ENCODE measurements around the gene ETV5.

- TF ChIP-seq, protein P1, sequence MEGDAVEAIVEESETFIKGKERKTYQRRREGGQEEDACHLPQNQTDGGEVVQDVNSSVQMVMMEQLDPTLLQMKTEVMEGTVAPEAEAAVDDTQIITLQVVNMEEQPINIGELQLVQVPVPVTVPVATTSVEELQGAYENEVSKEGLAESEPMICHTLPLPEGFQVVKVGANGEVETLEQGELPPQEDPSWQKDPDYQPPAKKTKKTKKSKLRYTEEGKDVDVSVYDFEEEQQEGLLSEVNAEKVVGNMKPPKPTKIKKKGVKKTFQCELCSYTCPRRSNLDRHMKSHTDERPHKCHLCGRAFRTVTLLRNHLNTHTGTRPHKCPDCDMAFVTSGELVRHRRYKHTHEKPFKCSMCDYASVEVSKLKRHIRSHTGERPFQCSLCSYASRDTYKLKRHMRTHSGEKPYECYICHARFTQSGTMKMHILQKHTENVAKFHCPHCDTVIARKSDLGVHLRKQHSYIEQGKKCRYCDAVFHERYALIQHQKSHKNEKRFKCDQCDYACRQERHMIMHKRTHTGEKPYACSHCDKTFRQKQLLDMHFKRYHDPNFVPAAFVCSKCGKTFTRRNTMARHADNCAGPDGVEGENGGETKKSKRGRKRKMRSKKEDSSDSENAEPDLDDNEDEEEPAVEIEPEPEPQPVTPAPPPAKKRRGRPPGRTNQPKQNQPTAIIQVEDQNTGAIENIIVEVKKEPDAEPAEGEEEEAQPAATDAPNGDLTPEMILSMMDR (conservative IDR thresholded peaks at IDR 0.05 in 1 of 2, IDR thresholded peaks at IDR 0.05 in 1 of 2; ENCODE audit: low read depth in 1 of 2, low read length in 2 of 2), result no peak
- TF ChIP-seq EZH2 (IDR thresholded peaks at IDR 0.05; ENCODE audit: low read length, missing control alignments), result no peak
Observed at GRCh38 chr3:186123012-186123411, 14.1 kb upstream of the ETV5 start.

All from fibroblast of lung (primary cell).